Upper lobe of left lung (tissue), 6 donors: Measurements from ENCODE around the gene MRPS2. TPM values are rescaled to one million over a fixed set of nuclear protein-coding genes. Genes with fewer than 3 reads are reported as not detected.

Source experiments
- ATAC-seq, 2 donors: fragments of 200-7000 bp; cut with Tn5 transposase; one replicate each; pipeline ENCODE4 v1.9.1; 2022; ENCODE audit warnings: mild to moderate bottlenecking in 2 of 2, moderate library complexity in 2 of 2; ENCODE audit not compliant: low FRiP score in 2 of 2
- DNase-seq, 2 donors: peaks; one replicate each; pipeline ENCODE4 v3.0.0-alpha.2; 2019 to 2020
- H3K27ac ChIP-seq, 4 donors: fragments of 200-600 bp; sonication (generic); one replicate each; pipeline ENCODE4 v1.5.1; 2016 to 2019
- H3K27me3 ChIP-seq, 4 donors: fragments of 200-600 bp; sonication (generic); one replicate each; pipeline ENCODE4 v1.5.1; 2017 to 2019
- H3K36me3 ChIP-seq, 4 donors: fragments of 200-600 bp; sonication (generic); one replicate each; pipeline ENCODE4 v1.5.1; 2016 to 2019
- H3K4me1 ChIP-seq, 4 donors: fragments of 200-600 bp; sonication (generic); one replicate each; pipeline ENCODE4 v1.5.1; 2018 to 2019
- H3K4me3 ChIP-seq, 4 donors: fragments of 200-600 bp; sonication (generic); one replicate each; pipeline ENCODE4 v1.5.1; 2017 to 2019; ENCODE audit warnings: mild to moderate bottlenecking in 2 of 4, moderate library complexity in 1 of 4
- H3K9me3 ChIP-seq, 4 donors: fragments of 200-600 bp; sonication (generic); one replicate each; pipeline ENCODE4 v1.5.1; 2018 to 2019
- CTCF ChIP-seq, 6 experiments: fragments of 450-650 bp in 4 of 6; fragments of 200-600 bp in 2 of 6; sonication (generic) in 2 of 6; IDR thresholded peaks; one replicate each; pipeline ENCODE4 v1.5.1; 2016 to 2019; ENCODE audit warnings: antibody characterized with exemption in 6 of 6
- EP300 ChIP-seq, 4 donors: sonication (generic); formaldehyde crosslinking; IDR thresholded peaks; one replicate each; pipeline ENCODE4 v1.5.1; 2017; ENCODE audit warnings: antibody characterized with exemption in 4 of 4, control low read depth in 2 of 4
- POLR2A ChIP-seq, 4 donors: fragments of 450-650 bp; IDR thresholded peaks; one replicate each; pipeline ENCODE4 v1.5.1; 2016 to 2017; ENCODE audit warnings: antibody characterized with exemption in 4 of 4, mild to moderate bottlenecking in 2 of 4
- POLR2AphosphoS5 ChIP-seq, 2 donors: sonication (generic); formaldehyde crosslinking; IDR thresholded peaks; one replicate each; pipeline ENCODE4 v1.5.1; 2017; ENCODE audit warnings: antibody characterized with exemption in 2 of 2
- WGBS, 2 donors: methylation state at CpG; one replicate each; pipeline ENCODE4 v1.1.5; 2017 to 2018; 5-methylcytosine and 5-hydroxymethylcytosine counted together
- total RNA-seq, 6 donors: library from RNA; depleted of rRNA in 4 of 6; stranded (reverse); fragments of >200 nt in 4 of 6; gene quantifications; one replicate each; pipeline versions ENCODE4 v1.1.0 to v1.2.1, GENCODE V29; 2016 to 2021
- donor health status: DM: no; HTN: no; CAD: no; lungs with moderate emphysema.
- donor health status: DM: no; HTN: yes; CAD: no; lungs with severe emphysema.

The MRPS2 gene
- total RNA-seq, 6 donors from 2014 or later = 11.1 to 40.6 (median 26.3) TPM

GRCh38 chr9:135486267-135487065 is 14.0 kb upstream of the MRPS2 start:
- Histone ChIP-seq H3K27me3 (no peaks in the 10 kb centered on the region), H3K36me3 (peaks cover 6 to 60% (median 52%) of the 10 kb centered on the region in 4 donors), H3K9me3 (no peaks in the 10 kb centered on the region), H3K27ac (no peak overlapping the region), H3K4me1 (peaks cover 0 to 1% (median under 1%) of the 10 kb centered on the region in 4 donors), H3K4me3 (no peak overlapping the region)
- no peak for DNase-seq
- TF ChIP-seq POLR2AphosphoS5 (IDR thresholded peaks at IDR 0.05) (no peak), POLR2A (IDR thresholded peaks at IDR 0.05) (no peak), EP300 (IDR thresholded peaks at IDR 0.05) (no peak), CTCF (IDR thresholded peaks at IDR 0.05) (no peak)
- no peak for ATAC-seq
- WGBS, 2 donors = 94 to 95% methylated on average over 33 of the region's 33 CpGs

GRCh38 chr9:135487281-135488012 is 13.0 kb upstream of the MRPS2 start:
- DNase-seq (peak in 1 of 2 donors; percentile 77), ATAC-seq (no peak)
- Histone ChIP-seq H3K27ac (no peak overlapping the region), H3K4me3 (no peak overlapping the region), H3K36me3 (peaks cover 6 to 60% (median 52%) of the 10 kb centered on the region in 4 donors), H3K9me3 (no peaks in the 10 kb centered on the region), H3K27me3 (no peaks in the 10 kb centered on the region), H3K4me1 (no peaks in the 10 kb centered on the region)
- TF ChIP-seq POLR2A (IDR thresholded peaks at IDR 0.05) (no peak), POLR2AphosphoS5 (IDR thresholded peaks at IDR 0.05) (no peak), EP300 (IDR thresholded peaks at IDR 0.05) (no peak), CTCF (IDR thresholded peaks at IDR 0.05) (no peak)
- WGBS, 2 donors = 93 to 96% methylated on average over 19 to 35 of the region's 40 CpGs

GRCh38 chr9:135488013-135488330 is 12.5 kb upstream of the MRPS2 start:
- peaks cover 6 to 60% (median 52%) of the 10 kb centered on the region in 4 donors for H3K36me3 ChIP-seq
- 92 to 97% methylated on average over 18 of the region's 18 CpGs for WGBS, 2 donors

GRCh38 chr9:135488527-135488926 is 12.0 kb upstream of the MRPS2 start:
- H3K9me3 ChIP-seq = no peaks in the 10 kb centered on the region
- no peak for ATAC-seq
- no peaks in the 10 kb centered on the region for H3K4me1 ChIP-seq
- 94 to 96% methylated on average over 17 of the region's 17 CpGs for WGBS, 2 donors
- H3K4me3 ChIP-seq = no peak overlapping the region
- no peaks in the 10 kb centered on the region for H3K27me3 ChIP-seq
- TF ChIP-seq POLR2AphosphoS5 (IDR thresholded peaks at IDR 0.05) (no peak), EP300 (IDR thresholded peaks at IDR 0.05) (no peak), CTCF (IDR thresholded peaks at IDR 0.05) (no peak), POLR2A (IDR thresholded peaks at IDR 0.05) (no peak)
- peaks cover 6 to 60% (median 51%) of the 10 kb centered on the region in 4 donors for H3K36me3 ChIP-seq
- no peak for DNase-seq
- no peak overlapping the region for H3K27ac ChIP-seq

More at GRCh38 chr9:135488013-135488330, 12.5 kb upstream of the MRPS2 start:
- no peaks in the 10 kb centered on the region for H3K9me3 ChIP-seq
- no peaks in the 10 kb centered on the region for H3K4me1 ChIP-seq
- H3K27me3 ChIP-seq = no peaks in the 10 kb centered on the region
- H3K27ac ChIP-seq = no peak overlapping the region
- no peak for ATAC-seq
- TF ChIP-seq CTCF (IDR thresholded peaks at IDR 0.05) (no peak), POLR2A (IDR thresholded peaks at IDR 0.05) (no peak), POLR2AphosphoS5 (IDR thresholded peaks at IDR 0.05) (no peak)
- no peak for DNase-seq
- H3K4me3 ChIP-seq = no peak overlapping the region
